ENCODE measurements around the gene ZNF474. TPM values are rescaled to one million over a fixed set of nuclear protein-coding genes. Genes with fewer than 3 reads are reported as not detected.

ZNF474 gene
- total RNA-seq, 4 donors from 2014 or later: 0.52 to 1.3 (median 1.0) TPM

DNA sequence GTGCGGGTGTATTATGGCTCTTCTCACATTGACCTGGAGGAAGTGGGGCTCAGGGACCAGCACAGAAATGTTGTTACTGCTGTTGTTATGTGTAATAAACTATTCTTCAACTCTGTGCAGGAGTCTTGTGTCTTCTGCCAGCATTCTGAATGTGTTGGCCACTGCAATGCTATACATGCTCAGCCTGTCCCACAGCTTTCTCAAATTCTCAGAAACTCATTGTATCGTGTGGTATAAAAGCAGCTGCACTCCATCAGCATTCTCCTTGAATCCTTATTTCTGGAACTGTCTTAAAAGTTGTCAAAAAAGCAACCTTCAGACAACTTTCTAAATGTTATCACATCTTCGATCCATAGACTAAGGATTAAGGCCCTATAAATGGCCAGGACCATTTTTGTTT, 72.0 kb downstream of the ZNF474 start:
- H3K4me3 ChIP-seq: no peak overlapping the region
- peaks cover 7% of the 10 kb centered on the region for H3K27me3 ChIP-seq
- H3K27ac ChIP-seq: no peak overlapping the region
- H3K9me3 ChIP-seq: no peaks in the 10 kb centered on the region
- no peaks in the 10 kb centered on the region for H3K4me1 ChIP-seq
- WGBS, 2 donors (ENCODE audit: low coverage in 1 of 2): 83 to 85% methylated on average over 3 of the region's 3 CpGs
- no peaks in the 10 kb centered on the region for H3K36me3 ChIP-seq
- ATAC-seq: no peak
- TF ChIP-seq POLR2AphosphoS5 (IDR thresholded peaks at IDR 0.05) (no peak), POLR2A (IDR thresholded peaks at IDR 0.05) (no peak), EP300 (IDR thresholded peaks at IDR 0.05) (no peak)
- TF ChIP-seq, protein P1, sequence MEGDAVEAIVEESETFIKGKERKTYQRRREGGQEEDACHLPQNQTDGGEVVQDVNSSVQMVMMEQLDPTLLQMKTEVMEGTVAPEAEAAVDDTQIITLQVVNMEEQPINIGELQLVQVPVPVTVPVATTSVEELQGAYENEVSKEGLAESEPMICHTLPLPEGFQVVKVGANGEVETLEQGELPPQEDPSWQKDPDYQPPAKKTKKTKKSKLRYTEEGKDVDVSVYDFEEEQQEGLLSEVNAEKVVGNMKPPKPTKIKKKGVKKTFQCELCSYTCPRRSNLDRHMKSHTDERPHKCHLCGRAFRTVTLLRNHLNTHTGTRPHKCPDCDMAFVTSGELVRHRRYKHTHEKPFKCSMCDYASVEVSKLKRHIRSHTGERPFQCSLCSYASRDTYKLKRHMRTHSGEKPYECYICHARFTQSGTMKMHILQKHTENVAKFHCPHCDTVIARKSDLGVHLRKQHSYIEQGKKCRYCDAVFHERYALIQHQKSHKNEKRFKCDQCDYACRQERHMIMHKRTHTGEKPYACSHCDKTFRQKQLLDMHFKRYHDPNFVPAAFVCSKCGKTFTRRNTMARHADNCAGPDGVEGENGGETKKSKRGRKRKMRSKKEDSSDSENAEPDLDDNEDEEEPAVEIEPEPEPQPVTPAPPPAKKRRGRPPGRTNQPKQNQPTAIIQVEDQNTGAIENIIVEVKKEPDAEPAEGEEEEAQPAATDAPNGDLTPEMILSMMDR (IDR thresholded peaks at IDR 0.05): no peak

DNA sequence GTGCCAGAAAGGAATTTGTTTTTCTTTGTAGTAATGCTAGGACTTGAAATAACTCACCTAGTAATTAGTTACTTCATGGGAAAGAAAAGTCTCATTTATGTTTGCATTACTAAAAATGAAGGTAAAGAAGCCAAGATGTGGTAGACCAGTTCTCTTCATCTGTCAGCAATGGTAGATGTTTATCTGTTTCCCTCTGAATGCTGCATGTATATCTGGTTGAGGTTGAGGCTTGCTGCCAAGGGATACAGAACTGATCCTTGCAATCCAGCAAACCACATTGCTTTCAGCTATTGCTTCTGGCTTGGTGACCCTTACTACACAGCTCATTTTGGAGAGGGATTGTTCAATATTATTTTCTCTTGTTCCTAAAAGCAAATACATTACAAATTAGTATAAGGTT, 73.6 kb downstream of the ZNF474 start:
- no peaks in the 10 kb centered on the region for H3K9me3 ChIP-seq
- no peak overlapping the region for H3K4me3 ChIP-seq
- TF ChIP-seq EP300 (IDR thresholded peaks at IDR 0.05) (no peak), POLR2AphosphoS5 (IDR thresholded peaks at IDR 0.05) (no peak), POLR2A (IDR thresholded peaks at IDR 0.05) (no peak)
- TF ChIP-seq, protein P1 (IDR thresholded peaks at IDR 0.05): no peak
- H3K4me1 ChIP-seq: no peaks in the 10 kb centered on the region
- no peak overlapping the region for H3K27ac ChIP-seq
- no peak for ATAC-seq
- H3K27me3 ChIP-seq: peaks cover 7% of the 10 kb centered on the region
- H3K36me3 ChIP-seq: no peaks in the 10 kb centered on the region

Other genes with a start within 250 kb of the ZNF474 start
- 10 to 100 TPM; 13.1 to 19.8 (median 17.0) TPM for gene SRFBP1, start 167.6 kb upstream of the ZNF474 start, total RNA-seq
- gene LOX, start 51.3 kb upstream of the ZNF474 start, total RNA-seq: 10 to 100 TPM in 2 of 4 donors, 1 to 10 TPM in 2; 2.8 to 17.4 (median 11.9) TPM
- gene SNCAIP, start 182.7 kb downstream of the ZNF474 start, total RNA-seq: 1 to 10 TPM; 1.1 to 2.9 (median 1.9) TPM